Loucy (cell line): ENCODE data around the gene ZFPL1.

Source experiments
- CTCF ChIP-seq: fragments of 200-600 bp; sonication (generic); conservative IDR thresholded peaks from 2 replicates; pipeline ENCODE4 v1.5.1; 2014; ENCODE audit warnings: mild to moderate bottlenecking, antibody characterized with exemption, low read length
- EZH2phosphoT487 ChIP-seq: fragments of 200-600 bp; IDR thresholded peaks from 2 replicates; pipeline ENCODE4 v1.6.1; 2018; ENCODE audit warnings: antibody characterized with exemption, mild to moderate bottlenecking, moderate library complexity, borderline replicate concordance

DNA sequence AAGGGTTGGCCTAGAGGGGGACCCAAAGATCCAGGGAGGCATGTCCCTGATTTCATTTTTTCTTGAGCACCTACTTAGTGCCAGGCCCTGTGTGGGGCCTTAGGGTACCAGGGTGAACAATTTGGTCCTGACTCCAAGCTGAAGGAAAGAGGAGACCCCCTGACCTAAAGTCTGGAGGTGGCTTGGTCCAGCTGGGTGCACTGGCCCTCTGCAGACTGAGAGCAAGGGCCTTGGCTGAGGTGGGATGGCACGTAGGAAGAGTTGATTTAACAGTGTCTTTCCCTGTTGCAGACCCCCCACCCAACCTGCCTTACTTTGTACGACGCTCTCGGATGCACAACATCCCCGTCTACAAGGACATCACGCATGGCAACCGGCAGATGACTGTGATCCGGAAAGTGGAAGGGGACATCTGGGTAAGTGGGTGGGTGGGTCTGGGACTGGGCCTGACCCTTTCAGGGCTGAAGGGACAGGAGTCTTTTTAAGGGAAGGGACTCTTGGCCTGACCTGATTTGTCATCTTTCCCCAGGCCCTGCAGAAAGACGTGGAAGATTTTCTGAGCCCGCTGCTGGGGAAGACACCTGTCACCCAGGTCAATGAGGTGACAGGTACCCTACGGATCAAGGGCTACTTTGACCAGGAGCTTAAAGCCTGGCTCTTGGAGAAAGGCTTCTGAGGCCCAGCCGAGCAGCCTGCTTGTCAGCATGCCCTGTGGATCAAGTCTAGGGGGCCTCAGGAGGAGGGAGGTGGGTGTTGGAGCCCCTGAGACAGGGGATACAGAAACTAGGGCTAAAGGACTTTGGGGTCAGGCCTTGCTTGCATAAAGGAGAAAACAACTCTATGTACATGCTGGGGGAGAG, 41.4 kb downstream of the ZFPL1 start:
- no peak for TF ChIP-seq EZH2phosphoT487
- TF ChIP-seq CTCF: no peak
